NOMO-1 treated with DMSO at 0.1 percent for 48 hours (cell line): ENCODE measurements around the gene MOK.

Experiments used
- DNase-seq: peaks from one replicate; lab custom pipeline; 2025; ENCODE audit not compliant: unreplicated experiment; lab: John Stamatoyannopoulos, UW

MOK gene

GRCh38 chr14:102183886-102184285, 121.1 kb downstream of the MOK start:
- no peak for DNase-seq

- DNase-seq = no peak
Observed at GRCh38 chr14:102182936-102183619, 121.9 kb downstream of the MOK start.

- peak; percentile 14 for DNase-seq
Observed at GRCh38 chr14:102182190-102182589, 122.8 kb downstream of the MOK start.

GRCh38 chr14:102181187-102181586, 123.8 kb downstream of the MOK start:
- no peak for DNase-seq

GRCh38 chr14:102180248-102180998, 124.5 kb downstream of the MOK start:
- no peak for DNase-seq
